CD4-positive, alpha-beta T cell treated with Interleukin-15 for 1 hour (primary cell): ENCODE data around the gene SMARCE1.

ENCODE experiments used
- DNase-seq: peaks from one replicate; pipeline ENCODE4 v3.0.0-alpha.2; 2020

Gene SMARCE1

GRCh38 chr17:40577611-40578065, 70.0 kb downstream of the SMARCE1 start:
- no peak for DNase-seq

DNA sequence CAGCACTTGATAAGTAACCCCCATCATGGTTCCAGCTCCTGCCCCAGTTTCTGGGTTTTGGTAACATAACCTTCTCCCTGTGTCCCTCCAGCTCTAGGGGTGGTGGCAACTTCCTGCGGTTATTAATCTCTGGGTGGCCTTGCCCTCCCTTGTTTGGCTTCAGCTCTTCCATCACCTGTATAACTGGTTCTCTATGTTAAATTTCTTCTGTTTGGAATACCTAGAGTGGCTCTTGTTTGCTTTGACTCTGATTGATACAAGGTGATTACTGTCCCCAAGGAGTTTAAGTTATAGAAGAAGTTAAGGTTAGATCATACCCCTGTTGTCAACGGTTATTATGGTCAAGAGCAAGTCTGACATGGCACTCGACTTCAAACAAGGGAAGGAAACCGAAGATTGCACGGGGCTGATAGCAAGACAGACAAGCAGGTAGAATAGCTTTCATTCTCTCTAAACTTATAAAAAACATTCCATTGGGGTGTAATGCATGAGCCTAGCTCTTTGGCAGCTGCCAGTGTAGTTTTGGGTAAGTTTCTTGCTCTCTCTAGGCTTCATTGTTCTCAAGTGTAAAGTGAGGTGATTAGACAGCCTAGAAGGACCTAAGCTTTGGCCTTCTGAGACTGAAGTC, 71.4 kb downstream of the SMARCE1 start:
- DNase-seq, result no peak
